ENCODE results near the gene CDAN1. TPM values are rescaled to one million over a fixed set of nuclear protein-coding genes. Genes with fewer than 3 reads are reported as not detected.

Gene CDAN1
- total RNA-seq: 7.8 and 8.1 TPM in 2 replicates

DNA sequence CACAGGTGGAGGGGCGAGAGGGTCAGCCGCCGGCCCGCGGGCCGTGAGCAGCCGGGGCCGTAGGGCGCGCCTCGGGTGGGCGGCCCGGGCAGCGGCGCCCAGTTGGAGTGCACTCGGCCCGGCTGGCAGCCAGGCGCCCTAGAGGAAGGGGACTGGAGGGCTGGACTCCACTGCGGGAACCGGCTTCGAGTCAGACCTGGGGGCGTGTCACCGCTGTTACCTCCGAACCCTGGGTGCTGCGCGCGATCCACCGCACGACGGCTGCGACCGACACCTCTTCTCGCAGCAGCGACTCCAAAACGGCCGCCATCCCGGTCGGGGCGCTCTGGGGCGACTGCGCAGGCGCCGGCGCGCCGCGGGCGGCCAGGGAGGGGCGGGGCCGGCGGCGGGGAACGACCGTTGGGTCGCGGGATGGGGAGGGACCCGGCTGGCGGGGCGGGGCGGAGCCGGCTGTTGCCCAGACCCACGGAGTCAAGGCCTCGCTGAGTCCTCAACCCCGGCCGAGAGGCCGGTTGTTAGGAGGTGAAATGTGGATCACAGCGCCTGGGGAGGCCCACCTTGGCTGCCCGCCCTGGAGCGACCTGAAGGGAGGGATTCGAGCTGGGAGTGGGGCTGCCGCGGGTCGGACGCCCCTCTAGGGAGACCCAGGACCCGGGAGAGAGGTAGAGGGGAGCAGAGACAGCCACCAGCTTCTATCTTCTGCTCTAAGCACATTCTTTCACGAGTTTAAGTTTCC lies at the start of gene CDAN1:
CDAN1 (minus strand) TSS at position 336 of the 736 bp plus-strand sequence; CDS start at position 310, 26 bp downstream.

Other genes starting within 250 kb of the CDAN1 start
- 24.2 and 42.6 TPM in 2 replicates for gene ZNF106, start 246.0 kb downstream of the CDAN1 start, total RNA-seq
- 84.2 and 97.8 TPM in 2 replicates for gene SNAP23, start 241.5 kb downstream of the CDAN1 start, total RNA-seq
- gene LRRC57, start 188.3 kb downstream of the CDAN1 start, total RNA-seq: 7.6 and 11.0 TPM in 2 replicates
- gene HAUS2, start 188.3 kb downstream of the CDAN1 start, total RNA-seq: 45.2 and 64.6 TPM in 2 replicates
- gene STARD9, start 161.5 kb downstream of the CDAN1 start, total RNA-seq: 3.1 and 4.5 TPM in 2 replicates
- gene TTBK2, start 183.7 kb upstream of the CDAN1 start, total RNA-seq: 4.5 and 5.8 TPM in 2 replicates

Data from cardiac atrium fibroblast (primary cell).